ENCODE data around the gene ARTN. TPM values are rescaled to one million over a fixed set of nuclear protein-coding genes. Genes with fewer than 3 reads are reported as not detected.

Gene ARTN
- total RNA-seq, 1 experiment from 2014 or later = 10.6 TPM

DNA sequence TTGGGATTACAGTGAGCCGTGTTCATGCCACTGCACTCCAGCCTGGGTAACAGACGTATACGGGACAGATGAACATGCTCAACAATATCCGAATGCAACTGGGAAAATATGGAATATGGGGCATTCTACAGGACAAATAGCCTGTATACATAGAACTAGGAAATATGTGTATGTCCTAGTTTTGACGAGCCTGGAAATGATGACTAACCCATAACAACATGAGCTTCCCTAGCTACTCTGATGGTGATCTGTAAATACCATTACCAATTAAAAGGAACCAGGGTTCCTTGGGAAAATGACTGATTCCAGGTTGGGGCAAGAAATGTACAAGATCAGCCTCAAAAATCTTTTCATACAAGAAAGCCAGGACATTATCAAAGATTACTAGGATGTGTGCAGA lies 42.8 kb upstream of the ARTN start:
- H4K5ac ChIP-seq (ENCODE audit: insufficient read length, low read depth, low read length) = no peak overlapping the region
- no peak overlapping the region for H3K9ac ChIP-seq (ENCODE audit: extremely low read depth, insufficient read length, low read length)
- H3K56ac ChIP-seq (ENCODE audit: insufficient read length, low read depth, low read length) = no peak overlapping the region
- no peak overlapping the region for H3K4ac ChIP-seq (ENCODE audit: low read depth, low read length)
- no peaks in the 10 kb centered on the region for H3K9me3 Mint-ChIP-seq
- H4K20me1 ChIP-seq (ENCODE audit: control insufficient read depth, insufficient read depth, insufficient read length) = no peaks in the 10 kb centered on the region
- no peak overlapping the region for H3K4me3 Mint-ChIP-seq
- no peaks in the 10 kb centered on the region for H3K27me3 Mint-ChIP-seq (ENCODE audit: low read depth)
- TF ChIP-seq, protein P1, sequence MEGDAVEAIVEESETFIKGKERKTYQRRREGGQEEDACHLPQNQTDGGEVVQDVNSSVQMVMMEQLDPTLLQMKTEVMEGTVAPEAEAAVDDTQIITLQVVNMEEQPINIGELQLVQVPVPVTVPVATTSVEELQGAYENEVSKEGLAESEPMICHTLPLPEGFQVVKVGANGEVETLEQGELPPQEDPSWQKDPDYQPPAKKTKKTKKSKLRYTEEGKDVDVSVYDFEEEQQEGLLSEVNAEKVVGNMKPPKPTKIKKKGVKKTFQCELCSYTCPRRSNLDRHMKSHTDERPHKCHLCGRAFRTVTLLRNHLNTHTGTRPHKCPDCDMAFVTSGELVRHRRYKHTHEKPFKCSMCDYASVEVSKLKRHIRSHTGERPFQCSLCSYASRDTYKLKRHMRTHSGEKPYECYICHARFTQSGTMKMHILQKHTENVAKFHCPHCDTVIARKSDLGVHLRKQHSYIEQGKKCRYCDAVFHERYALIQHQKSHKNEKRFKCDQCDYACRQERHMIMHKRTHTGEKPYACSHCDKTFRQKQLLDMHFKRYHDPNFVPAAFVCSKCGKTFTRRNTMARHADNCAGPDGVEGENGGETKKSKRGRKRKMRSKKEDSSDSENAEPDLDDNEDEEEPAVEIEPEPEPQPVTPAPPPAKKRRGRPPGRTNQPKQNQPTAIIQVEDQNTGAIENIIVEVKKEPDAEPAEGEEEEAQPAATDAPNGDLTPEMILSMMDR (conservative IDR thresholded peaks at IDR 0.05) = no peak
- no peak overlapping the region for H2BK12ac ChIP-seq (ENCODE audit: insufficient read length, low read depth, low read length)
- WGBS (ENCODE audit: extremely low coverage, insufficient read length, low lambda C conversion rate) = no CpG with 5 or more reads among the region's 5 CpGs
- no peaks in the 10 kb centered on the region for H3K79me1 ChIP-seq (ENCODE audit: insufficient read depth, low read depth, low read length, poor library complexity, severe bottlenecking)
- H3K18ac ChIP-seq (ENCODE audit: insufficient read length, low read depth, low read length) = no peak overlapping the region
- no peaks in the 10 kb centered on the region; a peak in 2 of 7 replicates for H3K36me3 Mint-ChIP-seq (ENCODE audit: insufficient read depth in 1 of 3, low read depth in 3 of 3)
- H2BK15ac ChIP-seq (ENCODE audit: low read depth, low read length) = no peak overlapping the region
- H3K27me3 ChIP-seq (ENCODE audit: insufficient read depth, low read length) = no peaks in the 10 kb centered on the region
- H2BK20ac ChIP-seq (ENCODE audit: low read depth, low read length, poor library complexity, severe bottlenecking) = no peak overlapping the region
- H3K9me3 ChIP-seq (ENCODE audit: control insufficient read depth, low read depth, low read length) = no peaks in the 10 kb centered on the region
- no peak overlapping the region for H3K27ac ChIP-seq (ENCODE audit: insufficient read length, low read depth, low read length)
- no peak overlapping the region for H3K4me2 ChIP-seq (ENCODE audit: insufficient read depth, insufficient read length, low read length)
- H3K4me1 Mint-ChIP-seq = peaks cover 7 to 12% of the 10 kb centered on the region in 2 experiments
- H4K91ac ChIP-seq (ENCODE audit: insufficient read length, low read depth, low read length) = no peak overlapping the region
- H3K4me1 ChIP-seq (ENCODE audit: insufficient read depth, low read length) = peaks cover 6% of the 10 kb centered on the region; the same call in 1 of the 2 replicates
- H3K79me2 ChIP-seq (ENCODE audit: insufficient read depth, low read length) = no peaks in the 10 kb centered on the region
- no peak overlapping the region for H2BK5ac ChIP-seq (ENCODE audit: insufficient read length, low read length)
- H3K23me2 ChIP-seq (ENCODE audit: insufficient read length, low read depth, low read length, poor library complexity, severe bottlenecking) = no peaks in the 10 kb centered on the region
- no peak overlapping the region for H3T11ph ChIP-seq (ENCODE audit: low read length)
- no peak overlapping the region for H2AFZ ChIP-seq (ENCODE audit: low read length)
- no peak overlapping the region for H3K23ac ChIP-seq (ENCODE audit: insufficient read length, low read depth, low read length)
- no peak for DNase-seq
- H3K27ac Mint-ChIP-seq = no peak overlapping the region
- H2AK5ac ChIP-seq (ENCODE audit: insufficient read length, low read length) = no peak overlapping the region
- no peak overlapping the region for H3K14ac ChIP-seq (ENCODE audit: insufficient read depth, low read length)
- H2BK120ac ChIP-seq (ENCODE audit: low read depth, low read length, poor library complexity, severe bottlenecking) = no peak overlapping the region
- no peak overlapping the region for H4K8ac ChIP-seq (replicated peaks; ENCODE audit: insufficient read length, low read depth, low read length)
